ENCODE results near the gene PANX1.
"Not testable (repeated sequence)": the region's sequence is repeated elsewhere in the genome, so short reads cannot be mapped to it uniquely, and the experiment has no call there.

Gene PANX1

GRCh38 chr11:94150704-94151685 lies 22.4 kb downstream of the PANX1 start:
- no peak for DNase-seq

GRCh38 chr11:94151903-94152677 lies 23.4 kb downstream of the PANX1 start:
- no peak for DNase-seq

- DNase-seq: no peak
These were observed 24.0 kb downstream of the PANX1 start for GRCh38 chr11:94152678-94153065.

GRCh38 chr11:94153320-94153719 lies 24.7 kb downstream of the PANX1 start:
- DNase-seq: no peak

GRCh38 chr11:94154095-94154856 lies 25.6 kb downstream of the PANX1 start:
- DNase-seq: no peak

GRCh38 chr11:94157339-94157738 lies 28.7 kb downstream of the PANX1 start:
- not testable (repeated sequence) for DNase-seq

GRCh38 chr11:94168882-94169281 lies 40.2 kb downstream of the PANX1 start:
- DNase-seq: no peak

- DNase-seq: no peak
These were observed 40.9 kb downstream of the PANX1 start for GRCh38 chr11:94169516-94169915.

GRCh38 chr11:94169930-94170545 lies 41.4 kb downstream of the PANX1 start:
- no peak for DNase-seq

GRCh38 chr11:94170953-94171352 lies 42.3 kb downstream of the PANX1 start:
- no peak for DNase-seq

- no peak for DNase-seq
These were observed 43.2 kb downstream of the PANX1 start for GRCh38 chr11:94171693-94172440.

- no peak for DNase-seq
These were observed 46.9 kb downstream of the PANX1 start for GRCh38 chr11:94175535-94175934.

- DNase-seq: no peak
These were observed 49.7 kb downstream of the PANX1 start for GRCh38 chr11:94178331-94178730.

GRCh38 chr11:94179696-94180095 lies 51.1 kb downstream of the PANX1 start:
- no peak for DNase-seq

- no peak for DNase-seq
These were observed 52.9 kb downstream of the PANX1 start for GRCh38 chr11:94181526-94181925.

- no peak for DNase-seq
These were observed 53.3 kb downstream of the PANX1 start for GRCh38 chr11:94181943-94182342.

- DNase-seq: no peak
These were observed 54.7 kb downstream of the PANX1 start for GRCh38 chr11:94183251-94183885.

GRCh38 chr11:94183886-94184264 lies 55.2 kb downstream of the PANX1 start:
- peak; percentile 77 for DNase-seq

- peak; percentile 72 for DNase-seq
These were observed 55.7 kb downstream of the PANX1 start for GRCh38 chr11:94184362-94184761.

- peak; percentile 71 for DNase-seq
These were observed 56.2 kb downstream of the PANX1 start for GRCh38 chr11:94184846-94185245.

GRCh38 chr11:94185416-94186084 lies 56.9 kb downstream of the PANX1 start:
- DNase-seq: no peak

Data from DMS79 treated with DMSO at 0.1 percent for 48 hours (cell line).